Panc1 (cell line): ENCODE data around the gene CACNA2D4. TPM values are rescaled to one million over a fixed set of nuclear protein-coding genes. Genes with fewer than 3 reads are reported as not detected.

Experiments used
- ATAC-seq: fragments of 200-7000 bp; cut with Tn5 transposase; 2 replicates; pipeline ENCODE4 v1.9.1; 2020; ENCODE audit warnings: mild to moderate bottlenecking, moderate library complexity
- BruUV-seq: library from RNA; stranded (reverse); fragments of 400-500 nt; replicated peaks from 2 replicates; lab custom pipeline; 2021; lab: Mats Ljungman, UMichigan
- CTCF ChIA-PET: fragments of 300-600 bp; sonication (Branson Sonifier 250); formaldehyde crosslinking; loops from one replicate; lab custom pipeline; 2022; ENCODE audit warnings: antibody characterized with exemption; lab: Charles Lee
- POLR2A ChIA-PET: fragments of 300-600 bp; sonication (Branson Sonifier 250); formaldehyde crosslinking; loops from one replicate; lab custom pipeline; 2022; ENCODE audit warnings: antibody characterized with exemption; lab: Charles Lee
- DNase-seq: peaks from one replicate; pipeline ENCODE4 v3.0.0-alpha.2; 2010; ENCODE audit warnings: low read depth, low spot score
- H3K27ac ChIP-seq: 2 replicates; pipeline ENCODE4 v1.5.1; 2011; ENCODE audit warnings: mild to moderate bottlenecking, low read length, inconsistent platforms
- H3K27me3 ChIP-seq: fragments of 200-500 bp; sonication (Bioruptor generic); 2 replicates; pipeline ENCODE4 v1.6.0; 2014; ENCODE audit warnings: low read length, inconsistent platforms; ENCODE audit not compliant: control insufficient read depth, insufficient read depth
- H3K36me3 ChIP-seq: fragments of 200-500 bp; sonication (Bioruptor generic); 2 replicates; pipeline ENCODE4 v1.5.1; 2014; ENCODE audit warnings: inconsistent platforms, mild to moderate bottlenecking, low read length, moderate library complexity; ENCODE audit not compliant: control insufficient read depth, insufficient read depth
- H3K4me1 ChIP-seq: 2 replicates; pipeline ENCODE4 v1.5.1; 2011; ENCODE audit warnings: inconsistent platforms, mild to moderate bottlenecking, low read length, moderate library complexity; ENCODE audit not compliant: control insufficient read depth, insufficient read depth
- H3K4me3 ChIP-seq, 2 experiments: 2 replicates each; pipeline ENCODE4 v1.5.1; 2011 to 2012; ENCODE audit warnings: low read depth in 2 of 2, low read length in 2 of 2, mild to moderate bottlenecking in 2 of 2, inconsistent platforms in 1 of 2, moderate library complexity in 1 of 2
- H3K9me3 ChIP-seq: fragments of 200-500 bp; sonication (Bioruptor generic); 2 replicates; pipeline ENCODE4 v1.5.1; 2014; ENCODE audit warnings: low read depth, mild to moderate bottlenecking, inconsistent platforms, low read length, moderate library complexity; ENCODE audit not compliant: control insufficient read depth, insufficient read depth
- CTCF ChIP-seq: fragments of 450-650 bp; IDR thresholded peaks from 2 replicates; pipeline ENCODE4 v1.5.1; 2017; ENCODE audit warnings: mild to moderate bottlenecking
- POLR2AphosphoS5 ChIP-seq: IDR thresholded peaks from 2 replicates; pipeline ENCODE4 v1.6.1; 2012; ENCODE audit warnings: mild to moderate bottlenecking, low read depth, low read length, moderate library complexity
- REST ChIP-seq, 2 experiments: IDR thresholded peaks; 2 replicates each; pipeline ENCODE4 v1.6.1; 2011 to 2012; ENCODE audit warnings: low read depth in 2 of 2, control low read depth in 1 of 2, low read length in 1 of 2, mild to moderate bottlenecking in 1 of 2, moderate library complexity in 1 of 2; ENCODE audit not compliant: insufficient read depth in 1 of 2
- SIN3A ChIP-seq: IDR thresholded peaks from 2 replicates; pipeline ENCODE4 v1.6.1; 2012; ENCODE audit warnings: low read depth, mild to moderate bottlenecking, low read length, moderate library complexity, borderline replicate concordance; ENCODE audit not compliant: insufficient read depth
- TCF7L2 ChIP-seq: IDR thresholded peaks from 2 replicates; pipeline ENCODE4 v1.6.1; 2011; ENCODE audit warnings: mild to moderate bottlenecking, low read depth, low read length, inconsistent platforms
- in situ Hi-C: cut with HindIII; loops from 2 replicates; pipeline ENCODE4 v1.10.0; 2016; ENCODE audit warnings: low sequenced_read_pairs, low pct_unique_long_range_greater_than_20kb
- intact Hi-C: fragments of 100-400 bp; cut with micrococcal nuclease; formaldehyde crosslinking; loops from one replicate; pipeline ENCODE4 v1.10.0; 2022; ENCODE audit not compliant: unreplicated experiment
- total RNA-seq: library from RNA; stranded (reverse); gene quantifications from one replicate; pipeline ENCODE4 v1.2.1, GENCODE V29; 2021; ENCODE audit not compliant: unreplicated experiment

CACNA2D4 gene
- total RNA-seq, 1 experiment from 2014 or later = 0.15 TPM

- DNase-seq (no peak), ATAC-seq (no peak)
- TF ChIP-seq CTCF = no peak
- no peak for TF ChIP-seq SIN3A
- TF ChIP-seq POLR2AphosphoS5 = no peak
- TF ChIP-seq TCF7L2 = no peak
- TF ChIP-seq REST (IDR thresholded peaks at IDR 0.05; ENCODE audit: insufficient read depth in 1 of 2, low read depth in 2 of 2, low read length in 1 of 2) = no peak
- Histone ChIP-seq H3K36me3 (no peaks in the 10 kb centered on the region), H3K27me3 (no peaks in the 10 kb centered on the region), H3K4me1 (no peaks in the 10 kb centered on the region), H3K27ac (no peak overlapping the region), H3K4me3 (no peak overlapping the region), H3K9me3 (peaks cover 19% of the 10 kb centered on the region; the same call in 1 of the 2 replicates)
- intact Hi-C loops = no loop called here
- ChIA-PET POLR2A (no interaction called here), CTCF (no interaction called here)
- BruUV-seq = no TSS peak
- in situ Hi-C loops = no loop called here
Measured at GRCh38 chr12:1749019-1749418, 169.4 kb downstream of the CACNA2D4 start.

- H3K9me3 ChIP-seq = peaks cover 19% of the 10 kb centered on the region; the same call in 1 of the 2 replicates
- in situ Hi-C loops (no loop called here), intact Hi-C loops (no loop called here)
- BruUV-seq = no TSS peak
- ChIA-PET POLR2A (no interaction called here), CTCF (no interaction called here)
- no peak for DNase-seq
- no peak overlapping the region for H3K27ac ChIP-seq
- H3K27me3 ChIP-seq = no peaks in the 10 kb centered on the region
- H3K36me3 ChIP-seq = no peaks in the 10 kb centered on the region
- H3K4me1 ChIP-seq = no peaks in the 10 kb centered on the region
- TF ChIP-seq POLR2AphosphoS5 (no peak), SIN3A (no peak)
- no peak overlapping the region for H3K4me3 ChIP-seq
- no peak for ATAC-seq
Measured at GRCh38 chr12:1747609-1748008, 170.8 kb downstream of the CACNA2D4 start.

GRCh38 chr12:1744932-1745331 is 173.5 kb downstream of the CACNA2D4 start:
- TF ChIP-seq POLR2AphosphoS5 (no peak), REST (IDR thresholded peaks at IDR 0.05; ENCODE audit: insufficient read depth in 1 of 2, low read depth in 2 of 2, low read length in 1 of 2) (no peak), SIN3A (no peak), TCF7L2 (no peak), CTCF (no peak)
- peaks cover 19% of the 10 kb centered on the region; the same call in 1 of the 2 replicates for H3K9me3 ChIP-seq
- in situ Hi-C loops (no loop called here), intact Hi-C loops (no loop called here)
- CTCF ChIA-PET = no interaction called here
- no peaks in the 10 kb centered on the region for H3K27me3 ChIP-seq
- H3K4me1 ChIP-seq = no peaks in the 10 kb centered on the region
- no peak overlapping the region for H3K27ac ChIP-seq
- no peak overlapping the region for H3K4me3 ChIP-seq
- BruUV-seq = no TSS peak
- ATAC-seq (no peak), DNase-seq (no peak)
- H3K36me3 ChIP-seq = no peaks in the 10 kb centered on the region
- POLR2A ChIA-PET = no interaction called here
